MCF 10A (cell line): ENCODE data around the gene ACTN1. TPM values are rescaled to one million over a fixed set of nuclear protein-coding genes. Genes with fewer than 3 reads are reported as not detected.

ENCODE experiments used
- BruUV-seq: library from RNA; stranded (reverse); fragments of 400-500 nt; replicated peaks from 2 replicates; lab custom pipeline; 2021; lab: Mats Ljungman, UMichigan
- CTCF ChIA-PET: fragments of 300-600 bp; sonication (Branson Sonifier 250); formaldehyde crosslinking; extraction: SDS; loops from one replicate; lab custom pipeline; 2021; ENCODE audit warnings: antibody characterized with exemption, inconsistent platforms; lab: Yijun Ruan, JAX
- POLR2A ChIA-PET: fragments of 300-600, 350-650 bp; sonication (Branson Sonifier 250); formaldehyde crosslinking; extraction: SDS; loops from one replicate; lab custom pipeline; 2020; ENCODE audit warnings: antibody characterized with exemption, inconsistent platforms; lab: Yijun Ruan, JAX
- DNase-seq: peaks from one replicate; pipeline ENCODE4 v3.0.0-alpha.2; 2018; ENCODE audit not compliant: unreplicated experiment
- H3K27ac Mint-ChIP-seq: one replicate; pipeline ENCODE4 v1.8.0; 2022; ENCODE audit warnings: mild to moderate bottlenecking, low read depth, mixed read lengths; ENCODE audit not compliant: unreplicated experiment
- H3K27me3 Mint-ChIP-seq: one replicate; pipeline ENCODE4 v1.8.0; 2022; ENCODE audit warnings: mixed read lengths; ENCODE audit not compliant: insufficient read depth, unreplicated experiment
- H3K36me3 Mint-ChIP-seq: one replicate; pipeline ENCODE4 v1.8.0; 2022; ENCODE audit warnings: mild to moderate bottlenecking, moderate library complexity, mixed read lengths; ENCODE audit not compliant: insufficient read depth, unreplicated experiment
- H3K4me1 Mint-ChIP-seq: one replicate; pipeline ENCODE4 v1.8.0; 2022; ENCODE audit warnings: mixed read lengths; ENCODE audit not compliant: insufficient read depth, unreplicated experiment
- H3K4me3 Mint-ChIP-seq: one replicate; pipeline ENCODE4 v1.8.0; 2022; ENCODE audit warnings: mild to moderate bottlenecking, moderate library complexity, mixed read lengths; ENCODE audit not compliant: unreplicated experiment
- H3K9me3 Mint-ChIP-seq: one replicate; pipeline ENCODE4 v1.8.0; 2022; ENCODE audit warnings: mixed read lengths; ENCODE audit not compliant: unreplicated experiment
- CTCF ChIP-seq: fragments of 200-600 bp; IDR thresholded peaks from one replicate; pipeline ENCODE4 v1.8.0; 2022; ENCODE audit warnings: antibody characterized with exemption, mild to moderate bottlenecking; ENCODE audit not compliant: unreplicated experiment
- intact Hi-C: fragments of 100-400 bp; cut with micrococcal nuclease; formaldehyde crosslinking; loops from 2 replicates; pipeline ENCODE4 v1.14.1; 2022
- total RNA-seq: library from RNA; stranded (reverse); gene quantifications from 2 replicates; pipeline ENCODE4 v1.2.3, GENCODE V29; 2022

ACTN1 gene
- total RNA-seq, 1 experiment from 2014 or later = 312 TPM

- peaks cover 18% of the 10 kb centered on the region for H3K4me1 Mint-ChIP-seq
- no peaks in the 10 kb centered on the region for H3K27me3 Mint-ChIP-seq
- TF ChIP-seq CTCF = no peak
- H3K36me3 Mint-ChIP-seq = no peaks in the 10 kb centered on the region
- ChIA-PET CTCF (no interaction called here), POLR2A (no interaction called here)
- intact Hi-C loops = no loop called here
- no peaks in the 10 kb centered on the region for H3K9me3 Mint-ChIP-seq
- no peak overlapping the region for H3K4me3 Mint-ChIP-seq
- no peak overlapping the region for H3K27ac Mint-ChIP-seq
- DNase-seq = no peak
- BruUV-seq = no TSS peak
Measured at GRCh38 chr14:69017706-69018105, 38.6 kb upstream of the ACTN1 start.

DNA sequence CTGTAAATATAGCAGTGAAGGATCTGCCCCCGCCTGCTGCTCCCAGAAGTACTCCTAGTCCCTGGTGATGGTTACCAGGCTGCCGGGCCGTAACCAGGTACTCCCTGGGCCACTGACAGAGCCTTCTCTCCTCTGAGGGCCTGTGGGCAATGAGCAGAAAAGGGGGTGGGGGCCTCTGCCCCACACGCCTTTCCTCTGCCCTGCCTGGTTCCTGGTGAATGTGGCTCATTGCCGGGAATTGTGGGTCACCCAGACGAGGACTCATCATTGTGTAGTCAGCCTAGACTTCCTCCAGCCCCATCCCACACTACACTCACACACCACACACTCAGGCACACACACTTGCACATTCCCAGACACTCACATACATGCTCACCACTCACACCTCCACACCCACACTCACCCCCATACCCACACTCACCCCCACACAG lies 35.7 kb upstream of the ACTN1 start:
- Mint-ChIP-seq H3K27me3 (no peaks in the 10 kb centered on the region), H3K4me3 (no peak overlapping the region), H3K36me3 (no peaks in the 10 kb centered on the region), H3K4me1 (peaks cover 18% of the 10 kb centered on the region), H3K9me3 (no peaks in the 10 kb centered on the region), H3K27ac (no peak overlapping the region)
- DNase-seq = no peak
- no TSS peak for BruUV-seq
- ChIA-PET POLR2A (interaction anchor here (1.4 kb wide), 1 partner anchor 28 kb away, joined by 4 read pairs; no protein-coding TSS in a partner anchor), CTCF (no interaction called here)
- TF ChIP-seq CTCF = no peak
- intact Hi-C loops = no loop called here

DNA sequence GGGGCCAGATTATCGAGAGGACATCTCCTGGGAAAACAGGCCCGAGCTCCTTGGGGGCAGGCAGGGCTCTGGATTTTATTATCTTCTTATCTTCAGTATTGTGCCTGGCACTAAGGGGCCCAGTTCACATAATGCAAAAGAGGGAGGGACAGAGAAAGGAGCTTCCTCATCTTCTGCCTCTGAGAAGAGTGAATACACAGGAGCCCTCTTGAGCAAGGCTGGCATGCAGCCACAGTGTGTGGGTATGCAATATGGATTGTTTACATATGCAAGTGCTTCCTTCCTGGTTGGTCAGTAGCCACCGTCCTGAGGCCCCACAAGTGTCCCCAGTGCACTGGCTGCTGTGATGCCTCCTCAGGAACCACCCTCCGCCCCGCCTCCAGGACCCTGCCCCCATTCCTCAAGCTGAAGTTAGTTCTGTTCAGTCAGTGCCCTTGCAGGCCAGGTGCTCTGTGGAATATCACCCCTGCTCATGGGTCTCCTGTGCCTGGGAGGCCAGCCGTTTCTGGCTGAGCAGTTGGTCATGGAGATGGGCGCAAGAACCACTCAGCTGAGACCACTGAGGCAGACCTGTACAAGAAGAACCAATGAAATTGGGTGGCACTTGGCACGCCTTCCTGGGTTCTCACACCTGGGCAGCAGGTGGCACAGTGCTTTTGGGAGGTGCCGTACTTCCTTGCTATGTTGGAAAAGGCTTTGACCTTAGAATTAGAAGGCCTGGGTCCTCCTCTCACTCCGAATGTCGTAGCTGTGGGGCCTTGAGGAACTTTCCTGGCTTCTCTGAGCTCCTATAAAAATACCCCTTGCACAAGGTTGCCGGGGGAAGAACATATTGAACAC lies 35.1 kb upstream of the ACTN1 start:
- POLR2A ChIA-PET = interaction anchor here (0.7 to 1.4 kb wide), 4 partner anchors 9 to 93 kb away, joined by 3 to 4 read pairs (median 4); no protein-coding TSS in a partner anchor
- intact Hi-C loops = no loop called here
- no peaks in the 10 kb centered on the region for H3K27me3 Mint-ChIP-seq
- CTCF ChIA-PET = no interaction called here
- H3K27ac Mint-ChIP-seq = no peak overlapping the region
- peak; percentile 93 for DNase-seq
- BruUV-seq = no TSS peak
- no peak for TF ChIP-seq CTCF
- H3K4me1 Mint-ChIP-seq = peaks cover 18% of the 10 kb centered on the region
- H3K4me3 Mint-ChIP-seq = no peak overlapping the region
- no peaks in the 10 kb centered on the region for H3K36me3 Mint-ChIP-seq
- no peaks in the 10 kb centered on the region for H3K9me3 Mint-ChIP-seq

GRCh38 chr14:69012256-69012953 lies 33.3 kb upstream of the ACTN1 start:
- Mint-ChIP-seq H3K27ac (no peak overlapping the region), H3K27me3 (no peaks in the 10 kb centered on the region), H3K36me3 (no peaks in the 10 kb centered on the region), H3K4me3 (no peak overlapping the region), H3K4me1 (peaks cover 18% of the 10 kb centered on the region), H3K9me3 (no peaks in the 10 kb centered on the region)
- intact Hi-C loops = no loop called here
- no peak for DNase-seq
- CTCF ChIA-PET = interaction anchor here (0.6 to 1.1 kb wide), 4 partner anchors 48 to 1444 kb away, joined by 3 read pairs; no protein-coding TSS in a partner anchor
- POLR2A ChIA-PET = interaction anchor here (0.7 kb wide), 1 partner anchor 91 kb away, joined by 3 read pairs; no protein-coding TSS in a partner anchor
- no peak for TF ChIP-seq CTCF
- BruUV-seq = no TSS peak
